ENCODE measurements around the gene BCDIN3D.

The BCDIN3D gene

GRCh38 chr12:49787672-49788071 is 55.2 kb downstream of the BCDIN3D start:
- no peak overlapping the region for H3K4me3 ChIP-seq (ENCODE audit: low read depth, low read length)
- no peak for TF ChIP-seq CTCF (IDR thresholded peaks at IDR 0.05; ENCODE audit: low read depth, low read length)

All from WI38 (cell line).